Occipital lobe (tissue), 2 donors: ENCODE data around the gene FUZ. TPM values are rescaled to one million over a fixed set of nuclear protein-coding genes. Genes with fewer than 3 reads are reported as not detected.

Experiments
- DNase-seq: peaks from one replicate; lab custom pipeline; 2025; lab: John Stamatoyannopoulos, UW
- total RNA-seq: library from RNA; depleted of rRNA; stranded (reverse); fragments of >200 nt; gene quantifications from one replicate; pipeline ENCODE4 v1.2.3, GENCODE V29; 2014

The FUZ gene
- total RNA-seq, 1 donor from 2014 or later = 21.7 TPM

GRCh38 chr19:49851456-49852259 is 38.6 kb upstream of the FUZ start:
- no peak for DNase-seq

GRCh38 chr19:49850487-49851342 is 37.6 kb upstream of the FUZ start, which contains the start of gene PTOV1:
Gene PTOV1 (plus strand): TSS chr19:49851159.
- peak; percentile 92 for DNase-seq

DNA sequence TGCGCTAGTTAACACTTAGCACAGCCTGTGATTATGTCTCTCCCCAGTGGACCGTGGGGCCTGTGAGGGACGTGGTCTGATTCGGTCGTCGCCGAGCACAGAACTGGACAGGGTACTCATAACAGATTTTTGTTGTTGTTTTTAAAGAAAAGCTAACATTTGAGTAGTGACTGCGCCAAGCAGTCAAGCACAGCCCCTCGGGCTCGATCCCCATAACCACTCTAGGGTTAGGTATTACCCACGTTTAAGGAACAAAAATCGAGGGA is 37.1 kb upstream of the FUZ start:
- DNase-seq = no peak

- no peak for DNase-seq
Measured at GRCh38 chr19:49849433-49850220, 36.5 kb upstream of the FUZ start.

GRCh38 chr19:49848938-49849337 is 35.8 kb upstream of the FUZ start:
- no peak for DNase-seq

DNA sequence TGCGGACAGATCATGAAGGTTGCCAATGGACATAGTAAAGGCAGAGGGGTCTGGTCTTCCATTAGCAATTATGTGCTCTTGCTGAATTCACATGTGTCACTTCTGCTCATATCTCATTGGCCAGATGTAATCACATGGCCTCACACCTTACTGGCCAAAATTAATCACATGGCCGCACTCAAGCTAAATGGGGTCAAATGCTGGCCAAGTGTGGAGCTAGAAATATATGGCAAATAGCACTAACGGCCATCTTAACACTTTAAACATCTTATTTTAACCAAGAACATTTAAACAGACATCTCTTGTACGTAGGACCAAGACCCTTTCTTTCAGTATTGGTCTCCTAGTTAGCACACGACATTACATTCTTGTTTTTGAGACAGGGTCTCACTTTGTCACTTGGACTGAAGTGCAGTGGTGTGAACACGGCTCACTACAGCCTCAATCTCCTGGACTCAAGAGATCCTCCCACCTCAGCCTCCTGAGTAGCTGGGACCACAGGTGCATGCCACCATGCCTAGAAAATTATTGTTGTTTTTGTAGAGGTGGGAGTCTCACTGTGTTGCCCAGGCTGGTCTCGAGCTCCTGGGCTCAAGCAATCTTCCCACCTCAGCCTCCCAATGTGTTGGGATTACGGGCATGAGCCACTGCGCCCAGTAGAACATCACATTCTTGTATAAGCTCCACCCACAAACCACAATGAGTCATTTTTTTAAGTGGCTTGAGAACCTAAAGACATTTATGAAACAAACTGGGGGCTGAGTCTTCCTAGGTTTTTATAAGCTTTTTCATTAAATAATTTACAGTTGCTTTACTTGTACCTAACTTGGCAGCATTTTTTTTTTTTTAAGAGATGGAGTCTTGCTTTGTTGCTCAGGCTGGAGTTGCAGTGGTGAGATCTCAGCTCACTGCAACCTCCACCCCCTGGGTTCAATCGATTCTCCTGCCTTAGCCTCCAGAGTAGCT is 34.9 kb upstream of the FUZ start:
- no peak for DNase-seq

DNA sequence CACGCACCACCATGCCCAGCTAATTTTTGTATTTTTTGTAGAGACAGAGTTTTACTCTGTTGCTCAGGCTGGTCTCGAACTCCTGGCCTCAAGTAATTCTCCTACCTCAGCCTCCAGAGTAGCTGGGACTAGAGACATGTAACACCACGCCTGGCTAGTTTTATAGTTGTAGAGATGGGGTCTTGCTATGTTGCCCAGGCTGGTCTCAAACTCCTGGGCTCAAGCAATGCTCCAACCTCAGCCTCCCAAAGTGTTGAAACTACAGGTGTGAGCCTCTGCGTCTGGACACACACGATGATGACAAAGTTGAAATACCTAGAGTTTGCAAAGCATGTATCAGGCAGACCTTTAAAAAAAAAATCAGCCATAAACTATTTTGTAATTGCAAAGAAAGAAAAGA is 33.3 kb upstream of the FUZ start:
- no peak for DNase-seq

DNA sequence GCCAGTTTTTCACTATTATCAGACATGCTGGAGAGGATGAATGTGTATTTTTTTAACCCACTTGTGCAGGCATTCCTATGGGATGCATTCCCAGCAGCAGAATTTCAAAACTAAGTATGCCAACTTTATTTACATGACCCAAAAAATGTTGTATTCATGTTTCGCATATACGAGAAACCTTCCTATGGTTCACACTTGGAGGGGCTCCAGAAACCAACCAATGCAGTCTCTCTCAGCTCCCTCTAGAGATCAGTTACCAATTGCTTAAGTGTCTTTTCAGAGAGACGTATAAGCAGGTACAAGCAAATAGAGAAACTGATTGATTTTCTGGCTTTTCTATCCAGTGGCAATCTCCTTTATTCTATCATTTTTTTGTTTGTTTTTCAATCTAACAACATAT is 32.3 kb upstream of the FUZ start:
- DNase-seq = no peak

DNA sequence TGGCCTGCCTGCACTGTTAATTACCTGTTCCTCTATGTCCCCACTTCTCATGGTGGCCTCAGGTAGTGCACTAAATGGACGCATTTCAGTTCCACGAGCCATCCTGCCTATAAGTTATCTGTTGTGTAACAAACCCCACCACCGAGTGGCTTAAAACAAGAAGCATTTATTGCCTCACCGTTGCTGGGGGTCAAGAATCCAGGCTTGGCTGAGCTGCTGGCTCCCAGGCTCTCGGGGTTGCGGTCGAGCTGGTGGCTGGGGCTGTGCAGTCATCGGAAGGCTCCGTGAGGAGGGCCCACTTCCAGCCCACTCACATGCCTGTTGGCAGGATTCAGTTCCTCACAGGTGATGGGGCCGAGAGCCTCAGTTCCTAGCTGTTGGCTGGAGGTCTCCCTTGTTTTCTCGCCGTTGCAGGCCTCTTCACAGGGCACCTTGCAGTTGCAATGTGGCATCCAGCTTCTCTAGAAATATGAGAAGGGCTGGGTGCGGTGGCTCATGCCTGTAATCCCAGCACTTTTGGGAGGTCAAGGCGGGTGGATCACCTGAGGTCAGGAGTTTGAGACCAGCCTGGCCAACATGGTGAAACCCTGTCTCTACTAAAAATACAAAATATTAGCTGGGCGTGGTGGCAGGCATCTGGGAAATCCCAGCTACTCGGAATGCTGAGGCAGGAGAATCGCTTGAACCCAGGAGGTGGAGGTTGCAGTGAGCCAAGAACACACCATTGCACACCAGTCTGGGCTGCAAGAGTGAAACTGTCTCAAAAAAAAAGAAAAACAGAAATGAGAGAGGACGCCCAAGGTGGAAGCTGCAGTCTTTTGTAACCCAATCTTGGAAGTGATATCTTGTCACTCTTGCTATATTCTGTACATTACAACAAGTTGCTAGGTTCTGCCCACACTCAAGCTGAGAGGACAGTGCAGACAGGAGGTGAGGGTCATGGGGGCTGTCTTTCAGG is 31.3 kb upstream of the FUZ start:
- DNase-seq = no peak

DNA sequence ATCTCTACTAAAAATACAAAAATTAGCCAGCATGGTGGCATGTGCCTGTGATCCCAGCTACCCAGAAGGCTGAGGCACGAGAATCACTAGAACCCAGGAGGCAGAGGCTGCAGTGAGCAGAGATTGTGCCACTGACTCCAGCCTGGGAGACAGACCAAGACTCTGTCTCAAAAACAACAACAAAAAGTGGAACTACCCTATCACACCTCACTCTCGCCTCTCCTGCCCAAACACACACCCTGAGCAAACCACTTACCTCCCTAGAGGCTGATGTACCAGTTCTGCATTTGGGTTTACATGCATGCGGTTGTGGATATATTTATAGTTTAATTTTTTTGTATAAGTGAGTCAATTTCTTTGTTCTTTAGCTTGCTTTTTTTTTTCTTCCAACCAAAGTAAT is 30.2 kb upstream of the FUZ start:
- DNase-seq = no peak

- no peak for DNase-seq
Measured at GRCh38 chr19:49840736-49841249, 27.7 kb upstream of the FUZ start.

GRCh38 chr19:49840321-49840720 is 27.2 kb upstream of the FUZ start:
- DNase-seq = no peak

DNA sequence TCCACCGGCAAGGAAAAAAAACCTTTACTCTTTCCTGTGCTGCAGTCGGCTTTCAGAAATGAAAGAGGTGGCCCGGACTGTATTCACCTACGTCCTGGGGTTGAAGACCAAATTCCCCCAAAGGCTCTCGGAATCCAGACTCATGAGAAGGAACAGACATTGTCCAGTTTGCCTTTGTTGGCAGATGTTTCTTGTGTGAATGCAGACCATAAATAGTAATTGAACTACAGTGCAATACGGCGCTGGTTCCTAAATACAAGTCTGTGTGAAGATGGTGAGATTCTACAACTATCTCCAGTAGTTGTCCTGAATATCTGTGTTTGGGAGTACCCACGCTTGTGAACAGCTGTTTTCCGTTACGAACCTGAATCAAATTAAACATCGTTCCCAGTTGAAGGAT is 26.6 kb upstream of the FUZ start:
- DNase-seq = no peak

DNA sequence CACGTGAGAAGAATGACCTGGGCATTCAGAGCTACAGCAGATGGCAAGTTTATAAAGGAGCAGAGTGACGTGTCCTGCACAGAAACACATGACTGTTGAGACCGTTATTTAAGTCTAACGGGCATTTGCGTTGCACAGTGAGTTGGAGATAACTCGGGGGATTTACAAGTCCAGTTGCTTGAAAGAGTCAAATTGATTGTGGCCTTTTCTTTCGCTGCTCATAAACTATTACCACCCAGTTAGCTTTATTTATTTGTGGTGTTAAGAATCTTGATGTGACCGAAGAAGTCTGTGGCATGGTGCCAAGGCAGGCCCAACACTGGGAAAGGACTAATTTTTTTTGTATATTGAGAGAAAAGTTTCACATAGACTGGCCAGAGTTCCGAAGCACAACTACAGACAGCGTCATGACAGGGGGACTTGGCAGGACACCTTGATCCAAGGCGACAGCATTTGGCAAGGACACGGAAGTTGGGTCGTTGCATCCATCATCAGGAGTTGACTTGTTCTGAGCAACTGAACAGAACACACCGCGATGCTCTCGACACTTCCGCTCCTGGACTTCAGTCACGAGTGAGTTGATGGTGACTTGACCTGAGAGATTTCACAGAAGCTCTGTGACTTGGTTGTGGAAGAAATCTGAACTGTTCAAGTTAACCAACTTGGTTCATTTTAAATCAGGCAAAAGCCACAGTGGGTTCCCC is 25.9 kb upstream of the FUZ start:
- DNase-seq = no peak

DNA sequence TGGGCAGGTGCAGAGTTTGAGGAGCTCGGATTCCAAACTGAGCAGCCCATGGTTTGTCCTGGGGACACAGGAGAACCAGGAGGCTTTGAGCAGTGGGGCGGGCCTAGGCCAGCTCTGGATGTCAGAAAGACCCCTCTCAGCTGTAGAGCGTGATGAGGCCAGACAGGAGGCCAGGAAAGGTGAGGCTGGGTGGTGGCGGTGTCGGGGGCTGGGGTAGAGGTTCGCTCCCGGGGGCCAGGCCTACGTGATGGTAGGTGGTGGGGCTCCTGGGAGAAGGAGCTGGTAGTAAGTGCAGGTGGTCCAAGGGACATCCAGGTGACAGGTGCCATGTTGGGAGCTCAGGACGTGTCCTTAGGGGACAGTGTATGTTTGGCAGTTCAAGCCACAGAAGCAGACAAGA is 24.3 kb upstream of the FUZ start:
- DNase-seq = no peak

DNA sequence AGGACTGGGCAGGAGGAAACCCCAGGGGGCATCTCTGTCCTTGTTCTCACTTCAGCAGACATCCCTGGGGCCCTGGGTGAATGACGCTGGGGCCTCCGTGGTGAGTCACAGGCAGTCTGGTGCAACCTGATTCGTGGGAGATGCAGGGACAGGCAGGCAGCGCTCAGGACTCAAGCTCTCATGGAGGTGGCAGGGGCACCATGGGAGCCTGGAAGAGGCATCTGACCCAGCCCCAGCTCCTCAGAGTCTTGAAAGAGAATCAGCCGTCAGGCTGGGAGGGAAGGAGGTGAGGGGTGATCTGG is 23.9 kb upstream of the FUZ start:
- no peak for DNase-seq

DNA sequence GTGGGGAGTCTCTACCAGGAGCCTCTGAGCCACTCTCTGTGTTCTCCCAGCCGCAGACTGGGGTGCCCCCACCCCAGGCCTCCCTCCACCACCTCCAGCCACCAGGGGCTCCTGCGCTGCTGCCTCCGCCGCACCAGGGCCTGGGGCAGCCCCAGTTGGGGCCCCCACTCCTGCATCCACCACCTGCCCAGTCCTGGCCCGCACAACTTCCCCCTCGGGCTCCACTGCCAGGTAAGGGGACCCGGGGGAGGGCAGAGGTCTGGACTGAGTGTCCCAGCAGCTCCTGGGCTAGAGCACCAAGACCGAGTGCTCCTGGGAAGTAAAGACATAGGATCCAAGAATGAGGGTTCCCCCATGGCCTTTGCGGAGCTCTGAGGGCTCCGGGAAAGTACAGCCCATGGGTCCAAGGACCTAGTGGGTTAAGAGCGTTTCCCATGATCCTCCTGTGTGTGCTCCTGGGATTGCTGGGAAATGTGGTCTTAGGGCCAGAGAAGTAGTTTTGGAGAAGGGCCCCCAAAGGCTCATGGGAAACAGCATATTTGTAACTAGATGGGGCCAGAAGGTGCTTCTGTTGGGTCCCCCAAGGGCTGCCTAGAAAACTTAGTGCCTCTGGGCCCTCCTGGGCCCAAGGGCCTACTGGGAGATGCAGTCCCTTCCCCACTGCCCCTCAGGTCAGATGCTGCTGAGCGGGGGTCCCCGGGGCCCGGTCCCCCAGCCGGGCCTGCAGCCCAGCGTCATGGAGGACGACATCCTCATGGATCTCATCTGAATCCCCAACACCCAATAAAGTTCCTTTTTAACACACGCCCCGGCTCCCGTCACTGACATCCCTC is 23.3 kb upstream of the FUZ start:
- DNase-seq = no peak

DNA sequence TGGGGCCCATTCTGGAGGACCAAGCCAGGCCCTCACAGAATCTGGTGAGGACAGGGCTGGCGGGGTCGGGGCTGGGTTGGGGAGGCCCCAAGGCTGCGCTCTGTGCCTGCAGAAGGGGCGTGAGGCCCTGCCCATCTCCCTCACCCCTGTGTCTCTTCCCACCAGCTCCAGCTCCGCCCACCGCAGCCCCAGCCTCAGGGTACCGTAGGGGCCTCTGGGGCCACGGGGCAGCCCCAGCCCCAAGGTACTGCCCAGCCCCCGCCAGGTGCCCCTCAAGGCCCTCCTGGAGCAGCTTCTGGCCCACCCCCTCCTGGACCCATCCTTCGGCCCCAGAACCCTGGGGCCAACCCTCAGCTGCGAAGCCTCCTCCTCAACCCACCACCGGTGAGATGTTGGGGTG is 22.5 kb upstream of the FUZ start:
- no peak for DNase-seq
